22Rv1 (cell line): ENCODE results near the gene C5orf47.

Experiments
- ZFX ChIP-seq: fragments of 450-650 bp; IDR thresholded peaks from 2 replicates; pipeline ENCODE4 v1.6.1; 2017; ENCODE audit warnings: antibody characterized with exemption, borderline replicate concordance
- TF ChIP-seq, protein P1 (sequence below): fragments of 450-650 bp; IDR thresholded peaks from 2 replicates; pipeline ENCODE4 v1.5.1; 2017; ENCODE audit warnings: mild to moderate bottlenecking

DNA sequence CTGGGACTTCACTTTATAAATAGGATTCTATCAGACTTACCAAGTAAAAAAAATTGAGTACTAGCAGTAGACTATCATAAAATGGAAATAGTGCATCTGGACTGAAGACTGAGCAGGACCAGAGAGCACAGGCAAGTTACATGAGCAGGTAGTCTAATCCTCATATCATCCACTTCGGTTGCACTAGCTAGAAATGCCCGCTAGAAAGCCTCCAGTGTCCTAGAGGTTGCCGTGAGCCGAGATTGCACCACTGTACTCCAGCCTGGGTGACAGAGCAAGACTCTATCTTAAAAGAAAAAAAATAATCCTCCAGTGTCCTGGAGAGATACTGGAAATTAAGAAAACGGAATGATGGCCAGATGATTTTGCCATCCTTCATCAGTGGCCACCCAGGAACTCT lies 20.0 kb downstream of the C5orf47 start:
- TF ChIP-seq, protein P1, sequence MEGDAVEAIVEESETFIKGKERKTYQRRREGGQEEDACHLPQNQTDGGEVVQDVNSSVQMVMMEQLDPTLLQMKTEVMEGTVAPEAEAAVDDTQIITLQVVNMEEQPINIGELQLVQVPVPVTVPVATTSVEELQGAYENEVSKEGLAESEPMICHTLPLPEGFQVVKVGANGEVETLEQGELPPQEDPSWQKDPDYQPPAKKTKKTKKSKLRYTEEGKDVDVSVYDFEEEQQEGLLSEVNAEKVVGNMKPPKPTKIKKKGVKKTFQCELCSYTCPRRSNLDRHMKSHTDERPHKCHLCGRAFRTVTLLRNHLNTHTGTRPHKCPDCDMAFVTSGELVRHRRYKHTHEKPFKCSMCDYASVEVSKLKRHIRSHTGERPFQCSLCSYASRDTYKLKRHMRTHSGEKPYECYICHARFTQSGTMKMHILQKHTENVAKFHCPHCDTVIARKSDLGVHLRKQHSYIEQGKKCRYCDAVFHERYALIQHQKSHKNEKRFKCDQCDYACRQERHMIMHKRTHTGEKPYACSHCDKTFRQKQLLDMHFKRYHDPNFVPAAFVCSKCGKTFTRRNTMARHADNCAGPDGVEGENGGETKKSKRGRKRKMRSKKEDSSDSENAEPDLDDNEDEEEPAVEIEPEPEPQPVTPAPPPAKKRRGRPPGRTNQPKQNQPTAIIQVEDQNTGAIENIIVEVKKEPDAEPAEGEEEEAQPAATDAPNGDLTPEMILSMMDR, result no peak
- TF ChIP-seq ZFX, result no peak
